H9 (cell line): Measurements from ENCODE around the gene SVEP1. TPM values are rescaled to one million over a fixed set of nuclear protein-coding genes. Genes with fewer than 3 reads are reported as not detected.

ENCODE experiments used
- DNase-seq: peaks from one replicate; pipeline ENCODE4 v3.0.0-alpha.2; 2017
- H2AFZ ChIP-seq: one replicate; pipeline ENCODE4 v1.6.1; 2013; ENCODE audit warnings: mild to moderate bottlenecking, low read length, control low read depth, moderate library complexity
- H2AK5ac ChIP-seq: 2 replicates; pipeline ENCODE4 v1.6.1; 2013; ENCODE audit warnings: low read length, control low read depth, mixed read lengths; ENCODE audit not compliant: insufficient read length
- H2BK120ac ChIP-seq: one replicate; pipeline ENCODE4 v1.6.1; 2013; ENCODE audit warnings: low read depth, mild to moderate bottlenecking, low read length, control low read depth, inconsistent platforms; ENCODE audit not compliant: poor library complexity, severe bottlenecking
- H2BK12ac ChIP-seq: 2 replicates; pipeline ENCODE4 v1.6.1; 2013; ENCODE audit warnings: low read length, control low read depth, mixed read lengths, low read depth; ENCODE audit not compliant: insufficient read length
- H2BK15ac ChIP-seq: 2 replicates; pipeline ENCODE4 v1.6.1; 2013; ENCODE audit warnings: low read depth, low read length, control low read depth
- H2BK20ac ChIP-seq: one replicate; pipeline ENCODE4 v1.6.1; 2013; ENCODE audit warnings: low read depth, mild to moderate bottlenecking, low read length, control low read depth, inconsistent platforms; ENCODE audit not compliant: poor library complexity, severe bottlenecking
- H2BK5ac ChIP-seq: 2 replicates; pipeline ENCODE4 v1.6.1; 2013; ENCODE audit warnings: low read length, control low read depth, mixed read lengths; ENCODE audit not compliant: insufficient read length
- H3K14ac ChIP-seq: 2 replicates; pipeline ENCODE4 v1.6.1; 2013; ENCODE audit warnings: low read length, control low read depth; ENCODE audit not compliant: insufficient read depth
- H3K18ac ChIP-seq: 2 replicates; pipeline ENCODE4 v1.6.1; 2013; ENCODE audit warnings: low read depth, mild to moderate bottlenecking, mixed read lengths, low read length, control low read depth; ENCODE audit not compliant: insufficient read length
- H3K23ac ChIP-seq: 2 replicates; pipeline ENCODE4 v1.6.1; 2013; ENCODE audit warnings: low read length, control low read depth, mixed read lengths, low read depth; ENCODE audit not compliant: insufficient read length
- H3K23me2 ChIP-seq: 2 replicates; pipeline ENCODE4 v1.6.1; 2013; ENCODE audit warnings: low read depth, mild to moderate bottlenecking, mixed read lengths, low read length, control low read depth; ENCODE audit not compliant: insufficient read length, poor library complexity, severe bottlenecking
- H3K27ac ChIP-seq: 2 replicates; pipeline ENCODE4 v1.5.1; 2013; ENCODE audit warnings: low read length, control low read depth, mixed read lengths, low read depth; ENCODE audit not compliant: insufficient read length
- H3K27me3 ChIP-seq: 2 replicates; pipeline ENCODE4 v1.6.1; 2013; ENCODE audit warnings: low read length, control low read depth, inconsistent platforms; ENCODE audit not compliant: insufficient read depth
- H3K4ac ChIP-seq: 2 replicates; pipeline ENCODE4 v1.6.1; 2013; ENCODE audit warnings: low read depth, mild to moderate bottlenecking, control low read depth, inconsistent platforms, low read length, moderate library complexity
- H3K4me1 ChIP-seq: 2 replicates; pipeline ENCODE4 v1.6.1; 2013; ENCODE audit warnings: low read length, control low read depth, inconsistent platforms; ENCODE audit not compliant: insufficient read depth
- H3K4me2 ChIP-seq: 2 replicates; pipeline ENCODE4 v1.6.1; 2013; ENCODE audit warnings: low read length, control low read depth, mixed read lengths; ENCODE audit not compliant: insufficient read length, insufficient read depth
- H3K56ac ChIP-seq: 2 replicates; pipeline ENCODE4 v1.6.1; 2013; ENCODE audit warnings: low read depth, mild to moderate bottlenecking, mixed read lengths, low read length, control low read depth; ENCODE audit not compliant: insufficient read length
- H3K79me1 ChIP-seq: 2 replicates; pipeline ENCODE4 v1.6.1; 2013; ENCODE audit warnings: low read depth, mild to moderate bottlenecking, moderate library complexity, low read length, control low read depth, inconsistent platforms; ENCODE audit not compliant: insufficient read depth, poor library complexity, severe bottlenecking
- H3K79me2 ChIP-seq: 2 replicates; pipeline ENCODE4 v1.6.1; 2013; ENCODE audit warnings: low read length, control low read depth, inconsistent platforms; ENCODE audit not compliant: insufficient read depth
- H3K9ac ChIP-seq: 2 replicates; pipeline ENCODE4 v1.6.1; 2013; ENCODE audit warnings: low read length, control low read depth, mixed read lengths; ENCODE audit not compliant: insufficient read length; ENCODE audit errors: extremely low read depth
- H3K9me3 ChIP-seq: one replicate; pipeline ENCODE4 v1.6.1; 2013; ENCODE audit warnings: low read depth, low read length, inconsistent platforms; ENCODE audit not compliant: control insufficient read depth
- H3T11ph ChIP-seq: one replicate; pipeline ENCODE4 v1.6.1; 2013; ENCODE audit warnings: mild to moderate bottlenecking, low read length, control low read depth, inconsistent platforms
- H4K20me1 ChIP-seq: one replicate; pipeline ENCODE4 v1.6.1; 2013; ENCODE audit not compliant: control insufficient read depth, insufficient read length, insufficient read depth
- H4K5ac ChIP-seq: 2 replicates; pipeline ENCODE4 v1.6.1; 2013; ENCODE audit warnings: low read depth, mild to moderate bottlenecking, mixed read lengths, low read length, control low read depth; ENCODE audit not compliant: insufficient read length
- H4K8ac ChIP-seq: replicated peaks from 2 replicates; pipeline ENCODE4 v1.6.1; 2013; ENCODE audit warnings: low read length, control low read depth, mixed read lengths, low read depth; ENCODE audit not compliant: insufficient read length
- H4K91ac ChIP-seq: 2 replicates; pipeline ENCODE4 v1.6.1; 2013; ENCODE audit warnings: low read depth, mild to moderate bottlenecking, moderate library complexity, mixed read lengths, low read length, control low read depth; ENCODE audit not compliant: insufficient read length
- H3K27ac Mint-ChIP-seq, 3 experiments: 2 replicates in 2 of 3; 3 replicates in 1 of 3; pipeline ENCODE4 v1.8.0; 2020 to 2021; ENCODE audit warnings: mixed read lengths in 3 of 3, mild to moderate bottlenecking in 1 of 3, moderate library complexity in 1 of 3
- H3K27me3 Mint-ChIP-seq: 2 replicates; pipeline ENCODE4 v1.8.0; 2021; ENCODE audit warnings: low read depth, mild to moderate bottlenecking, moderate library complexity, mixed read lengths
- H3K36me3 Mint-ChIP-seq, 3 experiments: 2 replicates in 2 of 3; 3 replicates in 1 of 3; pipeline ENCODE4 v1.8.0; 2020 to 2021; ENCODE audit warnings: low read depth in 3 of 3, mixed read lengths in 3 of 3; ENCODE audit not compliant: insufficient read depth in 1 of 3
- H3K4me1 Mint-ChIP-seq, 2 experiments: 2 replicates each; pipeline ENCODE4 v1.8.0; 2020; ENCODE audit warnings: mixed read lengths in 2 of 2
- H3K4me3 Mint-ChIP-seq, 2 experiments: 2 replicates in 1 of 2; 3 replicates in 1 of 2; pipeline ENCODE4 v1.8.0; 2020 to 2021; ENCODE audit warnings: mild to moderate bottlenecking in 2 of 2, mixed read lengths in 2 of 2, moderate library complexity in 1 of 2
- H3K9me3 Mint-ChIP-seq, 2 experiments: 2 replicates in 1 of 2; 3 replicates in 1 of 2; pipeline ENCODE4 v1.8.0; 2020; ENCODE audit warnings: mild to moderate bottlenecking in 2 of 2, mixed read lengths in 2 of 2, moderate library complexity in 1 of 2
- CTCF ChIP-seq: fragments of 200-600 bp; sonication (generic); conservative IDR thresholded peaks from 3 replicates; pipeline ENCODE4 v1.8.0; 2021; ENCODE audit warnings: antibody characterized with exemption, mild to moderate bottlenecking
- WGBS: extraction: QIAGEN DNeasy Blood & Tissue Kit; methylation state at CpG from one replicate; pipeline ENCODE4 v1.1.7; 2013; ENCODE audit warnings: missing lambda C conversion rate, low lambda C conversion rate, mixed read lengths; ENCODE audit not compliant: insufficient read length; ENCODE audit errors: extremely low coverage; 5-methylcytosine and 5-hydroxymethylcytosine counted together
- total RNA-seq: library from RNA; stranded (reverse); gene quantifications from 2 replicates; pipeline ENCODE4 v1.2.1, GENCODE V29; 2021

The SVEP1 gene
- total RNA-seq, 1 experiment from 2014 or later = 0.17 TPM

- no peak overlapping the region for H4K5ac ChIP-seq
- no peaks in the 10 kb centered on the region for H3K79me2 ChIP-seq
- no peak overlapping the region for H3K27ac ChIP-seq
- H3T11ph ChIP-seq = no peak overlapping the region
- H2BK20ac ChIP-seq = no peak overlapping the region
- H3K4me1 Mint-ChIP-seq = peaks cover 12 to 15% of the 10 kb centered on the region in 2 experiments
- no peak overlapping the region for H3K27ac Mint-ChIP-seq
- H3K9me3 ChIP-seq = no peaks in the 10 kb centered on the region
- H3K4me2 ChIP-seq = no peak overlapping the region
- H3K4me3 Mint-ChIP-seq = no peak overlapping the region
- no peak overlapping the region for H2BK12ac ChIP-seq
- H3K9me3 Mint-ChIP-seq = peaks cover 12 to 18% of the 10 kb centered on the region in 2 experiments
- no peak overlapping the region for H4K8ac ChIP-seq
- H3K27me3 Mint-ChIP-seq = no peaks in the 10 kb centered on the region
- no peak overlapping the region for H2BK5ac ChIP-seq
- H3K14ac ChIP-seq = no peak overlapping the region
- H3K4ac ChIP-seq = no peak overlapping the region
- no peaks in the 10 kb centered on the region; the same call in 1 of the 2 replicates for H3K4me1 ChIP-seq
- H4K20me1 ChIP-seq = no peaks in the 10 kb centered on the region
- H3K56ac ChIP-seq = no peak overlapping the region
- peaks cover 4 to 6% (median 6%) of the 10 kb centered on the region in 3 experiments; a peak in 6 of 7 replicates for H3K36me3 Mint-ChIP-seq
- no peak for TF ChIP-seq CTCF
- no peak for DNase-seq
- H2AFZ ChIP-seq = no peak overlapping the region
- no peak overlapping the region for H4K91ac ChIP-seq
- no peak overlapping the region for H3K18ac ChIP-seq
- no peak overlapping the region for H2BK120ac ChIP-seq
- WGBS = no CpG with 5 or more reads among the region's 1 CpG
- no peak overlapping the region for H3K9ac ChIP-seq
- H2AK5ac ChIP-seq = no peak overlapping the region
- no peak overlapping the region for H3K23ac ChIP-seq
- no peaks in the 10 kb centered on the region for H3K79me1 ChIP-seq
- H2BK15ac ChIP-seq = no peak overlapping the region
- no peaks in the 10 kb centered on the region for H3K23me2 ChIP-seq
- no peaks in the 10 kb centered on the region for H3K27me3 ChIP-seq
These were observed 11.3 kb upstream of the SVEP1 start for GRCh38 chr9:110590816-110591215.
